HepG2 (cell line): ENCODE data around the gene AKAP7. TPM values are rescaled to one million over a fixed set of nuclear protein-coding genes. Genes with fewer than 3 reads are reported as not detected.

Experiments
- DMAP1 ChIP-seq: IDR thresholded peaks from 2 replicates; pipeline ENCODE4 v1.6.1; 2016
- DRAP1 ChIP-seq: IDR thresholded peaks from 2 replicates; pipeline ENCODE4 v1.6.1; 2016; ENCODE audit warnings: missing genetic modification reagents, missing compliant biosample characterization
- ELF4 ChIP-seq: sonication (generic); formaldehyde crosslinking; IDR thresholded peaks from 2 replicates; pipeline ENCODE4 v1.5.0; 2020; ENCODE audit warnings: missing genetic modification reagents, mild to moderate bottlenecking, moderate library complexity, borderline replicate concordance
- GATAD1 ChIP-seq: IDR thresholded peaks from 2 replicates; pipeline ENCODE4 v1.6.1; 2016; ENCODE audit warnings: missing genetic modification reagents, missing compliant biosample characterization
- IRF2 ChIP-seq: IDR thresholded peaks from 2 replicates; pipeline ENCODE4 v1.6.1; 2018; ENCODE audit warnings: missing genetic modification reagents, missing compliant biosample characterization
- KAT8 ChIP-seq: IDR thresholded peaks from 2 replicates; pipeline ENCODE4 v1.6.1; 2016; ENCODE audit warnings: missing genetic modification reagents, missing compliant biosample characterization
- KLF12 ChIP-seq: sonication (generic); formaldehyde crosslinking; IDR thresholded peaks from 2 replicates; pipeline ENCODE4 v1.4.0; 2020; ENCODE audit warnings: missing genetic modification reagents, borderline replicate concordance
- KLF16 ChIP-seq, 2 experiments: sonication (generic) in 1 of 2; formaldehyde crosslinking in 1 of 2; IDR thresholded peaks; 2 replicates each; pipeline versions ENCODE4 v1.6.1 to v1.8.0; 2016 to 2023; ENCODE audit warnings: missing genetic modification reagents in 2 of 2, missing compliant biosample characterization in 1 of 2
- KMT2B ChIP-seq: IDR thresholded peaks from 2 replicates; pipeline ENCODE4 v1.6.1; 2016; ENCODE audit warnings: missing genetic modification reagents, missing compliant biosample characterization
- MAFK ChIP-seq, 2 experiments: IDR thresholded peaks in 1 of 2; conservative IDR thresholded peaks in 1 of 2; 2 replicates each; pipeline ENCODE4 v1.6.1; 2011; ENCODE audit warnings: improper control_type of control experiment in 2 of 2, low read length in 2 of 2
- MBD4 ChIP-seq: IDR thresholded peaks from 2 replicates; pipeline ENCODE4 v1.6.1; 2012; ENCODE audit warnings: low read length, inconsistent platforms, borderline replicate concordance
- MTF1 ChIP-seq: sonication (generic); formaldehyde crosslinking; IDR thresholded peaks from 2 replicates; pipeline ENCODE4 v1.5.0; 2020; ENCODE audit warnings: missing genetic modification reagents
- NCOR1 ChIP-seq: fragments of 200-600 bp; sonication (generic); IDR thresholded peaks from 2 replicates; pipeline ENCODE4 v1.7.0; 2017; ENCODE audit warnings: antibody characterized with exemption, low read length, borderline replicate concordance
- NKX3-1 ChIP-seq: sonication (generic); formaldehyde crosslinking; IDR thresholded peaks from 2 replicates; pipeline ENCODE4 v1.5.0; 2020; ENCODE audit warnings: missing genetic modification reagents
- POLR2AphosphoS2 ChIP-seq: IDR thresholded peaks from 2 replicates; pipeline ENCODE4 v1.6.1; 2011; ENCODE audit warnings: low read depth, low read length, improper control_type of control experiment
- POLR2AphosphoS5 ChIP-seq: IDR thresholded peaks from 2 replicates; pipeline ENCODE4 v1.6.1; 2012; ENCODE audit warnings: low read depth, low read length
- RFXAP ChIP-seq: sonication (generic); formaldehyde crosslinking; IDR thresholded peaks from 2 replicates; pipeline ENCODE4 v1.4.0; 2020; ENCODE audit warnings: missing genetic modification reagents, borderline replicate concordance
- RXRB ChIP-seq: IDR thresholded peaks from 2 replicates; pipeline ENCODE4 v1.6.1; 2016; ENCODE audit warnings: borderline replicate concordance, missing genetic modification reagents, missing compliant biosample characterization
- SAP130 ChIP-seq: IDR thresholded peaks from 2 replicates; pipeline ENCODE4 v1.6.1; 2016; ENCODE audit warnings: low read depth
- ZBTB7B ChIP-seq: sonication (generic); formaldehyde crosslinking; IDR thresholded peaks from 2 replicates; pipeline ENCODE4 v1.4.0; 2020; ENCODE audit warnings: missing genetic modification reagents
- ZFP36L1 ChIP-seq: sonication (generic); formaldehyde crosslinking; IDR thresholded peaks from 2 replicates; pipeline ENCODE4 v1.8.0; 2022; ENCODE audit warnings: mild to moderate bottlenecking, missing genetic modification reagents, moderate library complexity
- ZKSCAN8 ChIP-seq: IDR thresholded peaks from 2 replicates; pipeline ENCODE4 v1.6.1; 2016; ENCODE audit warnings: borderline replicate concordance, missing genetic modification reagents, missing compliant biosample characterization
- ZMYM4 ChIP-seq: sonication (generic); formaldehyde crosslinking; IDR thresholded peaks from 2 replicates; pipeline ENCODE4 v1.8.1; 2023; ENCODE audit warnings: mild to moderate bottlenecking, missing genetic modification reagents
- ZNF10 ChIP-seq: sonication (generic); formaldehyde crosslinking; IDR thresholded peaks from 2 replicates; pipeline ENCODE4 v1.4.0; 2020; ENCODE audit warnings: mild to moderate bottlenecking, low read depth, missing genetic modification reagents, borderline replicate concordance
- ZNF567 ChIP-seq: sonication (generic); formaldehyde crosslinking; IDR thresholded peaks from 2 replicates; pipeline ENCODE4 v1.8.1; 2023; ENCODE audit warnings: mild to moderate bottlenecking, missing genetic modification reagents, borderline replicate concordance
- ZNF775 ChIP-seq: sonication (generic); formaldehyde crosslinking; IDR thresholded peaks from 2 replicates; pipeline ENCODE4 v1.4.0; 2020; ENCODE audit warnings: missing genetic modification reagents, mild to moderate bottlenecking, moderate library complexity, borderline replicate concordance
- polyA plus RNA-seq, 8 experiments: library from polyadenylated mRNA; depleted of rRNA in 3 of 8; stranded (reverse) in 7 of 8; unstranded in 1 of 8; fragments of >200 nt; fragmentation: Illumina TruSeq in 4 of 8; extraction: Trizol in 4 of 8; gene quantifications; 2 replicates each; pipeline versions ENCODE4 v1.2.1 to v1.2.3, GENCODE V29; 2011 to 2016; ENCODE audit warnings: low read depth in 4 of 8, missing spikeins in 1 of 8, mixed read lengths in 1 of 8; ENCODE audit not compliant: insufficient read depth in 1 of 8
- total RNA-seq, 5 experiments: library from RNA; depleted of rRNA; stranded (reverse); fragments of >200 nt; fragmentation: Illumina TruSeq; extraction: Trizol; gene quantifications; 2 replicates each; pipeline ENCODE4 v1.2.3, GENCODE V29; 2016; ENCODE audit warnings: low read depth in 1 of 5
- TF ChIP-seq, protein P1 (sequence below): sonication (generic); formaldehyde crosslinking; conservative IDR thresholded peaks from 2 replicates; pipeline ENCODE4 v1.4.0; 2020; ENCODE audit warnings: missing genetic modification reagents
- TF ChIP-seq, protein P2 (sequence below): sonication (generic); formaldehyde crosslinking; conservative IDR thresholded peaks from 2 replicates; pipeline ENCODE4 v1.4.0; 2020; ENCODE audit warnings: missing genetic modification reagents

AKAP7 gene
- total and polyA plus RNA-seq, 2 of the 13 experiments (the other 11 are each of a cell fraction or from before 2014, with no cell fraction given), result 3.6 to 11.7 TPM

DNA sequence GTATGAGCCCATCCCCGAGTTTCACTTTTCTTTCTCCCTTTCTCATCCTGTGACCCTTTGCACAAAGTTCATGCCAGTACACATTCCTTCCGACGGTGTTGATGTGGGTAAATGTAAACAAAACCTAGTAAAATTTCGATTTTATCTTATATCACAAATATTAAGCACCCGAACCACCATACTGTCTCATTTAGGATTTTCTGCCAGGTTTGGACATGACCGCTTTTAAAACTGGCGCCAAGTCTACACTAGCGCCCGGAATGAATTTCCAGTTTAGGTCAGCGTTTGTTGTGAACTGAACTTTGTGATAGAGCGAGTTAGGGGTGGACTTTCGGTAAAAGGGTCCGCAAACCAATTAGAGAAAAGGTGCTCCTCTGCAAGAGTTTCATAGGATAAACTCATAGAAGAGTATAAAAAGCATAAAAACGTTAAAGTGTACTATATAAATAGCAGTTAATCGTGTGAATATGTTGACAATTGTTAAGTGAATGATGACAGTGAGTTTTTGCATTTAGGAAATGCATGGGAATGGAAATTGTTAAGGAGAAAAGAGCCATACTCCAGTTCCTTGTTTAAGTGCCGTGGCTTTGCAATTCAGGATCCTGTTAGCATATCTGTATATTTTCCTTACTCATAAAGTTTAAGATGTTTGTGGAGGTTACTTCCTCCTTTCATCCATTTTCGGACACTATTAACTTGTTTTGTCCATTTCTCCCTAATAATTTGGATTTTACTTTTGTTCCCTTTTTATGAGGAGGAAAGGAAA, 937 bp downstream of the AKAP7 start (continued):
- TF ChIP-seq DRAP1 (CRISPR knock-in tag) (peak; percentile 29; the same call in 1 of the 2 replicates), KLF16 (CRISPR knock-in tag; IDR thresholded peaks at IDR 0.05) (0 out of 4 replicates have a peak, but pooled peaks of 1 of the 2 experiments have one; percentile 37), ZFP36L1 (CRISPR knock-in tag) (0 out of 2 replicates have a peak, but pooled peaks have one; percentile 40), NCOR1 (peak; percentile 20; the same call in 1 of the 2 replicates), KAT8 (0 out of 2 replicates have a peak, but pooled peaks have one; percentile 39), RFXAP (CRISPR knock-in tag) (peak; percentile 52; the same call in 1 of the 2 replicates), KMT2B (CRISPR knock-in tag) (peak; percentile 91), ZMYM4 (peak; percentile 48; the same call in 1 of the 2 replicates), ZKSCAN8 (peak; percentile 43; the same call in 1 of the 2 replicates), NKX3-1 (0 out of 2 replicates have a peak, but pooled peaks have one; percentile 55), SAP130 (peak; percentile 92), ZBTB7B (CRISPR knock-in tag) (0 out of 2 replicates have a peak, but pooled peaks have one; percentile 45), RXRB (peak; percentile 57; the same call in 1 of the 2 replicates), POLR2AphosphoS5 (peak; percentile 52), POLR2AphosphoS2 (no peak), GATAD1 (CRISPR knock-in tag) (peak; percentile 58; the same call in 1 of the 2 replicates), ZNF775 (CRISPR knock-in tag) (0 out of 2 replicates have a peak, but pooled peaks have one; percentile 41), ELF4 (CRISPR knock-in tag) (no peak), IRF2 (CRISPR knock-in tag) (peak; percentile 86), DMAP1 (CRISPR knock-in tag) (peak; percentile 72), KLF12 (0 out of 2 replicates have a peak, but pooled peaks have one; percentile 11), MTF1 (CRISPR knock-in tag) (peak; percentile 27; the same call in 1 of the 2 replicates), MAFK (conservative IDR thresholded peaks at IDR 0.05 in 1 of 2, IDR thresholded peaks at IDR 0.05 in 1 of 2; ENCODE audit: low read length in 2 of 2) (peak; percentile 38 to 57), ZNF10 (CRISPR knock-in tag) (no peak), MBD4 (peak; percentile 72; the same call in 1 of the 2 replicates), ZNF567 (no peak)
- TF ChIP-seq, protein P1, sequence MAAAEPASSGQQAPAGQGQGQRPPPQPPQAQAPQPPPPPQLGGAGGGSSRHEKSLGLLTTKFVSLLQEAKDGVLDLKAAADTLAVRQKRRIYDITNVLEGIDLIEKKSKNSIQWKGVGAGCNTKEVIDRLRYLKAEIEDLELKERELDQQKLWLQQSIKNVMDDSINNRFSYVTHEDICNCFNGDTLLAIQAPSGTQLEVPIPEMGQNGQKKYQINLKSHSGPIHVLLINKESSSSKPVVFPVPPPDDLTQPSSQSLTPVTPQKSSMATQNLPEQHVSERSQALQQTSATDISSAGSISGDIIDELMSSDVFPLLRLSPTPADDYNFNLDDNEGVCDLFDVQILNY (CRISPR knock-in tag), result peak; percentile 87
- TF ChIP-seq, protein P2, sequence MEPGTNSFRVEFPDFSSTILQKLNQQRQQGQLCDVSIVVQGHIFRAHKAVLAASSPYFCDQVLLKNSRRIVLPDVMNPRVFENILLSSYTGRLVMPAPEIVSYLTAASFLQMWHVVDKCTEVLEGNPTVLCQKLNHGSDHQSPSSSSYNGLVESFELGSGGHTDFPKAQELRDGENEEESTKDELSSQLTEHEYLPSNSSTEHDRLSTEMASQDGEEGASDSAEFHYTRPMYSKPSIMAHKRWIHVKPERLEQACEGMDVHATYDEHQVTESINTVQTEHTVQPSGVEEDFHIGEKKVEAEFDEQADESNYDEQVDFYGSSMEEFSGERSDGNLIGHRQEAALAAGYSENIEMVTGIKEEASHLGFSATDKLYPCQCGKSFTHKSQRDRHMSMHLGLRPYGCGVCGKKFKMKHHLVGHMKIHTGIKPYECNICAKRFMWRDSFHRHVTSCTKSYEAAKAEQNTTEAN, result no peak; the same call in 1 of the 2 replicates
